Measurements from ENCODE around the gene NRG3.

The NRG3 gene

GRCh38 chr10:82267014-82267413 lies 392.0 kb downstream of the NRG3 start:
- Histone ChIP-seq H3K9me2 (replicated peaks; ENCODE audit: control insufficient read depth, low read length) (no peaks in the 10 kb centered on the region), H4K20me1 (ENCODE audit: control insufficient read depth, insufficient read depth, low read depth, low read length) (no peaks in the 10 kb centered on the region), H3K4me1 (ENCODE audit: control insufficient read depth, low read length) (no peaks in the 10 kb centered on the region), H3K27me3 (ENCODE audit: control insufficient read depth, low read length) (no peaks in the 10 kb centered on the region), H3K79me2 (ENCODE audit: control insufficient read depth, low read length) (no peaks in the 10 kb centered on the region), H3K4me3 (ENCODE audit: low read length) (no peak overlapping the region), H3K4me2 (ENCODE audit: low read length) (no peak overlapping the region), H3K27ac (ENCODE audit: low read depth, low read length) (no peak overlapping the region), H3F3A (ENCODE audit: control insufficient read depth, insufficient read depth) (no peaks in the 10 kb centered on the region), H3K9me3 (ENCODE audit: control insufficient read depth, insufficient read depth, low read length) (no peaks in the 10 kb centered on the region), H3K36me3 (ENCODE audit: control insufficient read depth, low read length) (no peaks in the 10 kb centered on the region)
- no peak for TF ChIP-seq EZH2phosphoT487 (IDR thresholded peaks at IDR 0.05; ENCODE audit: borderline replicate concordance, low read length)
- TF ChIP-seq, protein P1, sequence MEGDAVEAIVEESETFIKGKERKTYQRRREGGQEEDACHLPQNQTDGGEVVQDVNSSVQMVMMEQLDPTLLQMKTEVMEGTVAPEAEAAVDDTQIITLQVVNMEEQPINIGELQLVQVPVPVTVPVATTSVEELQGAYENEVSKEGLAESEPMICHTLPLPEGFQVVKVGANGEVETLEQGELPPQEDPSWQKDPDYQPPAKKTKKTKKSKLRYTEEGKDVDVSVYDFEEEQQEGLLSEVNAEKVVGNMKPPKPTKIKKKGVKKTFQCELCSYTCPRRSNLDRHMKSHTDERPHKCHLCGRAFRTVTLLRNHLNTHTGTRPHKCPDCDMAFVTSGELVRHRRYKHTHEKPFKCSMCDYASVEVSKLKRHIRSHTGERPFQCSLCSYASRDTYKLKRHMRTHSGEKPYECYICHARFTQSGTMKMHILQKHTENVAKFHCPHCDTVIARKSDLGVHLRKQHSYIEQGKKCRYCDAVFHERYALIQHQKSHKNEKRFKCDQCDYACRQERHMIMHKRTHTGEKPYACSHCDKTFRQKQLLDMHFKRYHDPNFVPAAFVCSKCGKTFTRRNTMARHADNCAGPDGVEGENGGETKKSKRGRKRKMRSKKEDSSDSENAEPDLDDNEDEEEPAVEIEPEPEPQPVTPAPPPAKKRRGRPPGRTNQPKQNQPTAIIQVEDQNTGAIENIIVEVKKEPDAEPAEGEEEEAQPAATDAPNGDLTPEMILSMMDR (IDR thresholded peaks at IDR 0.05; ENCODE audit: low read depth, low read length, poor library complexity, severe bottlenecking), result no peak

DNA sequence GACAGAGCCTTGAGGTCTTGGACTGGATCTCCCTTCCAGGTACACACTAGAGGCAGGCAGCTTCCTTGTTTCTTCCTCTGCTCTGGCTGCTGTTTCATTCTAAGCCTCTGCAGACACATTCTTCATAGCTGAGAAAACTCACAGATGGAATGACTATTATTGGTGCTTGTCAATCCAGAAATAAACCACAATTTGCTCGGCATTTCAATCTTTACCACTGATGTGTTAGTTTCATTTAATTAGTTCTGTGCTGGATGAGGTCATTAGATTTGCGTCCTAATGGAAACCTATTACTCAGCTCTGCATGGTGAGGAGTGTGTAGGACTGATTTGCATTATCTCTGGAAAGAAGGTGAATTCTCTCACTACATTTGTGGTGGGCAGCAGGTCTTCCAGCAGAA lies 392.5 kb downstream of the NRG3 start:
- H3K27ac ChIP-seq (ENCODE audit: low read depth, low read length), result no peak overlapping the region
- no peaks in the 10 kb centered on the region for H3K36me3 ChIP-seq (ENCODE audit: control insufficient read depth, low read length)
- no peak for TF ChIP-seq EZH2phosphoT487 (IDR thresholded peaks at IDR 0.05; ENCODE audit: borderline replicate concordance, low read length)
- TF ChIP-seq, protein P1 (IDR thresholded peaks at IDR 0.05; ENCODE audit: low read depth, low read length, poor library complexity, severe bottlenecking), result no peak
- H4K20me1 ChIP-seq (ENCODE audit: control insufficient read depth, insufficient read depth, low read depth, low read length), result no peaks in the 10 kb centered on the region
- no peaks in the 10 kb centered on the region for H3F3A ChIP-seq (ENCODE audit: control insufficient read depth, insufficient read depth)
- no peaks in the 10 kb centered on the region for H3K9me3 ChIP-seq (ENCODE audit: control insufficient read depth, insufficient read depth, low read length)
- H3K4me3 ChIP-seq (ENCODE audit: low read length), result no peak overlapping the region
- no peaks in the 10 kb centered on the region for H3K4me1 ChIP-seq (ENCODE audit: control insufficient read depth, low read length)
- H3K27me3 ChIP-seq (ENCODE audit: control insufficient read depth, low read length), result no peaks in the 10 kb centered on the region
- no peaks in the 10 kb centered on the region for H3K79me2 ChIP-seq (ENCODE audit: control insufficient read depth, low read length)
- no peaks in the 10 kb centered on the region for H3K9me2 ChIP-seq (replicated peaks; ENCODE audit: control insufficient read depth, low read length)
- no peak overlapping the region for H3K4me2 ChIP-seq (ENCODE audit: low read length)

DNA sequence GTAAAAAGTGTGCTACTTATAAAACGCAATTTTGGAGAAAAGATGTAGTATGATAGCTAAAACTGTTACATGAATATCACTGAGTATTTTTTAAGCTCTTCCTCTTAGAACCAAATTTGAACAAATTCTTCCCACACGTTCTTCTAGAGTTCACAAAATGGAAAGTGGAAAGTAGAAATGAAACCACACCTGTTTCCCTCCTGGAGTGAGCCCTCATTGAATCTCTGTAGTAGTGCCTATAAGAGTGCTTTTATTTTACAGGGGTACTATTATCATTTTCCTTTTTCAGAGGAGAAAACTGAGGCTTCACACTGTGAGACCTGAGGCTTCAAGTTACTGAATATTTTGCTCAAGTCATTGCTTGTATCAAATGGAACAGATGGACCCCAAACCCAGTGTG lies 393.0 kb downstream of the NRG3 start:
- Histone ChIP-seq H3K27me3 (ENCODE audit: control insufficient read depth, low read length) (no peaks in the 10 kb centered on the region), H3F3A (ENCODE audit: control insufficient read depth, insufficient read depth) (no peaks in the 10 kb centered on the region), H3K36me3 (ENCODE audit: control insufficient read depth, low read length) (no peaks in the 10 kb centered on the region), H3K4me1 (ENCODE audit: control insufficient read depth, low read length) (no peaks in the 10 kb centered on the region), H3K9me2 (replicated peaks; ENCODE audit: control insufficient read depth, low read length) (no peaks in the 10 kb centered on the region), H3K4me3 (ENCODE audit: low read length) (no peak overlapping the region), H3K79me2 (ENCODE audit: control insufficient read depth, low read length) (no peaks in the 10 kb centered on the region), H4K20me1 (ENCODE audit: control insufficient read depth, insufficient read depth, low read depth, low read length) (no peaks in the 10 kb centered on the region), H3K9me3 (ENCODE audit: control insufficient read depth, insufficient read depth, low read length) (no peaks in the 10 kb centered on the region), H3K27ac (ENCODE audit: low read depth, low read length) (no peak overlapping the region), H3K4me2 (ENCODE audit: low read length) (no peak overlapping the region)
- TF ChIP-seq, protein P1 (IDR thresholded peaks at IDR 0.05; ENCODE audit: low read depth, low read length, poor library complexity, severe bottlenecking), result no peak
- TF ChIP-seq EZH2phosphoT487 (IDR thresholded peaks at IDR 0.05; ENCODE audit: borderline replicate concordance, low read length), result no peak

GRCh38 chr10:82277591-82277990 lies 402.6 kb downstream of the NRG3 start:
- H3K27ac ChIP-seq (ENCODE audit: low read depth, low read length), result no peak overlapping the region
- H3K9me3 ChIP-seq (ENCODE audit: control insufficient read depth, insufficient read depth, low read length), result no peaks in the 10 kb centered on the region
- no peaks in the 10 kb centered on the region for H3F3A ChIP-seq (ENCODE audit: control insufficient read depth, insufficient read depth)
- no peak overlapping the region for H3K4me3 ChIP-seq (ENCODE audit: low read length)
- no peaks in the 10 kb centered on the region for H3K9me2 ChIP-seq (replicated peaks; ENCODE audit: control insufficient read depth, low read length)
- H3K4me1 ChIP-seq (ENCODE audit: control insufficient read depth, low read length), result no peaks in the 10 kb centered on the region
- H4K20me1 ChIP-seq (ENCODE audit: control insufficient read depth, insufficient read depth, low read depth, low read length), result no peaks in the 10 kb centered on the region
- H3K79me2 ChIP-seq (ENCODE audit: control insufficient read depth, low read length), result no peaks in the 10 kb centered on the region
- no peaks in the 10 kb centered on the region for H3K36me3 ChIP-seq (ENCODE audit: control insufficient read depth, low read length)
- TF ChIP-seq EZH2phosphoT487 (IDR thresholded peaks at IDR 0.05; ENCODE audit: borderline replicate concordance, low read length), result no peak
- TF ChIP-seq, protein P1 (IDR thresholded peaks at IDR 0.05; ENCODE audit: low read depth, low read length, poor library complexity, severe bottlenecking), result no peak
- H3K4me2 ChIP-seq (ENCODE audit: low read length), result no peak overlapping the region
- no peaks in the 10 kb centered on the region for H3K27me3 ChIP-seq (ENCODE audit: control insufficient read depth, low read length)

Measured in DOHH2 (cell line).